Right lobe of liver (tissue), 4 donors: ENCODE data around the gene EFNA3.
A peak's percentile ranks its signal among the peaks of the same experiment; 100 is the strongest.

Experiments used
- POLR2A ChIP-seq: fragments of 450-650 bp; IDR thresholded peaks from one replicate; pipeline ENCODE4 v1.6.1; 2017; ENCODE audit warnings: antibody characterized with exemption, mild to moderate bottlenecking
- TF ChIP-seq, protein P1 (sequence below), 4 donors: fragments of 200-600 bp in 3 of 4; fragments of 450-650 bp in 1 of 4; IDR thresholded peaks; one replicate each; pipeline versions ENCODE4 v1.5.1 to v1.8.0; 2016 to 2022; ENCODE audit warnings: antibody characterized with exemption in 4 of 4, mild to moderate bottlenecking in 2 of 4
- donor health status: DM: no; HTN: no; CAD: no.
- donor health status: DM: no; HTN: no; CAD: no.
- donor health status: DM: no; HTN: yes; CAD: no.

GRCh38 chr1:155052439-155053395 is 25.9 kb upstream of the EFNA3 start:
- TF ChIP-seq, protein P1, sequence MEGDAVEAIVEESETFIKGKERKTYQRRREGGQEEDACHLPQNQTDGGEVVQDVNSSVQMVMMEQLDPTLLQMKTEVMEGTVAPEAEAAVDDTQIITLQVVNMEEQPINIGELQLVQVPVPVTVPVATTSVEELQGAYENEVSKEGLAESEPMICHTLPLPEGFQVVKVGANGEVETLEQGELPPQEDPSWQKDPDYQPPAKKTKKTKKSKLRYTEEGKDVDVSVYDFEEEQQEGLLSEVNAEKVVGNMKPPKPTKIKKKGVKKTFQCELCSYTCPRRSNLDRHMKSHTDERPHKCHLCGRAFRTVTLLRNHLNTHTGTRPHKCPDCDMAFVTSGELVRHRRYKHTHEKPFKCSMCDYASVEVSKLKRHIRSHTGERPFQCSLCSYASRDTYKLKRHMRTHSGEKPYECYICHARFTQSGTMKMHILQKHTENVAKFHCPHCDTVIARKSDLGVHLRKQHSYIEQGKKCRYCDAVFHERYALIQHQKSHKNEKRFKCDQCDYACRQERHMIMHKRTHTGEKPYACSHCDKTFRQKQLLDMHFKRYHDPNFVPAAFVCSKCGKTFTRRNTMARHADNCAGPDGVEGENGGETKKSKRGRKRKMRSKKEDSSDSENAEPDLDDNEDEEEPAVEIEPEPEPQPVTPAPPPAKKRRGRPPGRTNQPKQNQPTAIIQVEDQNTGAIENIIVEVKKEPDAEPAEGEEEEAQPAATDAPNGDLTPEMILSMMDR (IDR thresholded peaks at IDR 0.05): peak in 1 of 4 donors; percentile 18
- TF ChIP-seq POLR2A: no peak
